ENCODE measurements around the gene TIMP2. TPM values are rescaled to one million over a fixed set of nuclear protein-coding genes. Genes with fewer than 3 reads are reported as not detected.

Gene TIMP2
- total and polyA plus RNA-seq, 2 of the 13 experiments (the other 11 are each of a cell fraction or from before 2014, with no cell fraction given) = 3.8 to 8.5 TPM

GRCh38 chr17:78970834-78971755 lies 45.9 kb upstream of the TIMP2 start (continued):
- TF ChIP-seq FOSL1 (CRISPR knock-in tag; IDR thresholded peaks at IDR 0.05; ENCODE audit: borderline replicate concordance) = no peak
- peak; percentile 70; the same call in 1 of the 2 replicates for TF ChIP-seq ZNF501 (CRISPR knock-in tag; IDR thresholded peaks at IDR 0.05)
- TF ChIP-seq SAFB2 (CRISPR knock-in tag; IDR thresholded peaks at IDR 0.05; ENCODE audit: borderline replicate concordance, low read depth) = peak; percentile 62; the same call in 1 of the 2 replicates
- peak; percentile 53; the same call in 1 of the 2 replicates for TF ChIP-seq NR0B2 (CRISPR knock-in tag; IDR thresholded peaks at IDR 0.05)
- peak; percentile 63 for TF ChIP-seq SALL1 (CRISPR knock-in tag; IDR thresholded peaks at IDR 0.05)

DNA sequence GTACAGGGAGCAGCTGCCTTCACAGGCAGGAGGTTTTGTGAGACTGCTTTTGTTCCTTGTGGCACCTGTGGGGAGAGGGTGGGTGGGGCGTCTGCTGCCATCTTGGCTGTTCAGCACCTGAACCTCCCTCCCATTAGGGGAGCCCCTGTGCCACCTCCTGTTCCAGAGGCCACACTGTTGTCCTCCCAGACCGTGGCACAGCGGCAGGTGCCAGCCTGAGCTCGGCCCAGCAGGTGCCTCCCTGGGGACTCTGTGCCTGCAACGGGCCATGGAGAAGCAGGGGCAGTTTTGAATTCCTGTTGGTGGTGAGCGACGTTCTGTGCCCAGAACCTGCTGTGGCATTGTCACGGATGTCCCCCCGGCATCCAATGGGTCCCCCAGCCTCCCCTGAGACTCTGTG lies 44.7 kb upstream of the TIMP2 start:
- FAIRE-seq (no peak), ATAC-seq (no peak), DNase-seq (ENCODE audit: low spot score) (no peak)
- Histone ChIP-seq H3K27ac (ENCODE audit: extremely low read length, insufficient read depth, low read length) (no peak overlapping the region), H3K36me3 (replicated peaks in 1 of 2; ENCODE audit: control insufficient read depth in 1 of 2, insufficient read depth in 2 of 2, low read length in 2 of 2) (peaks cover 6 to 26% of the 10 kb centered on the region in 2 experiments), H4K20me1 (ENCODE audit: insufficient read depth, low read length) (peaks cover 5% of the 10 kb centered on the region; the same call in 1 of the 2 replicates), H3K9me3 (ENCODE audit: low read length) (no peaks in the 10 kb centered on the region), H3K9ac (ENCODE audit: insufficient read depth, low read depth, low read length) (no peak overlapping the region), H3K4me1 (ENCODE audit: insufficient read depth, low read length) (peaks cover 36% of the 10 kb centered on the region), H3K4me3 (replicated peaks in 1 of 3; ENCODE audit: insufficient read depth in 1 of 3, low read depth in 2 of 3, low read length in 3 of 3) (no peak overlapping the region), H2AFZ (ENCODE audit: low read length) (no peak overlapping the region), H3K27me3 (ENCODE audit: control insufficient read depth in 1 of 2, insufficient read depth in 2 of 2, low read length in 2 of 2) (no peaks in the 10 kb centered on the region), H3K79me2 (ENCODE audit: insufficient read depth, low read length) (peaks cover 3% of the 10 kb centered on the region), H3K4me2 (ENCODE audit: low read depth, low read length) (no peak overlapping the region)
- intact Hi-C loops (cut with micrococcal nuclease; ENCODE audit: unreplicated experiment) (no loop called here), in situ Hi-C loops (cut with HindIII; ENCODE audit: extremely low pct_ligation_motif_present, low pct_unique_long_range_greater_than_20kb) (loop anchor here (5.0 kb wide), 1 partner anchor 88 kb away; no protein-coding TSS in a partner anchor)
- ChIA-PET POLR2A (interaction anchor here (2.9 kb wide), 1 partner anchor 10 kb away, joined by 20 read pairs; the partner anchor contains the start of gene LGALS3BP), CTCF (ENCODE audit: low intra/inter-chr PET ratio, low total read pairs) (interaction anchor here (3.0 kb wide), 1 partner anchor 104 kb away, joined by 35 read pairs; no protein-coding TSS in a partner anchor)
- WGBS (ENCODE audit: low lambda C conversion rate) = 94% methylated on average over 8 of the region's 9 CpGs
- no TSS peak for BruUV-seq (replicated peaks)
- TF ChIP-seq BCL6 (CRISPR knock-in tag; IDR thresholded peaks at IDR 0.05) (no peak), FOXP4 (CRISPR knock-in tag; IDR thresholded peaks at IDR 0.05) (no peak), POLR2A (IDR thresholded peaks at IDR 0.05; ENCODE audit: insufficient read depth in 1 of 2, low read depth in 2 of 2, low read length in 2 of 2) (peak in 1 of 2 experiments; percentile 37; a peak in 1 of 4 replicates), ZNF512B (CRISPR knock-in tag; IDR thresholded peaks at IDR 0.05; ENCODE audit: borderline replicate concordance) (no peak), ZC3H13 (CRISPR knock-in tag; IDR thresholded peaks at IDR 0.05) (peak; percentile 74; the same call in 1 of the 2 replicates), SNRNP70 (IDR thresholded peaks at IDR 0.05; ENCODE audit: low read depth, low read length) (no peak), AGO2 (optimal IDR thresholded peaks at IDR 0.05; ENCODE audit: low read depth, low read length) (peak; percentile 60), GABPA (IDR thresholded peaks at IDR 0.05; ENCODE audit: low read depth, low read length) (0 out of 2 replicates have a peak, but pooled peaks have one; percentile 8), GABPA (CRISPR knock-in tag; IDR thresholded peaks at IDR 0.05; ENCODE audit: low read depth) (no peak)
- TF ChIP-seq, protein P1, sequence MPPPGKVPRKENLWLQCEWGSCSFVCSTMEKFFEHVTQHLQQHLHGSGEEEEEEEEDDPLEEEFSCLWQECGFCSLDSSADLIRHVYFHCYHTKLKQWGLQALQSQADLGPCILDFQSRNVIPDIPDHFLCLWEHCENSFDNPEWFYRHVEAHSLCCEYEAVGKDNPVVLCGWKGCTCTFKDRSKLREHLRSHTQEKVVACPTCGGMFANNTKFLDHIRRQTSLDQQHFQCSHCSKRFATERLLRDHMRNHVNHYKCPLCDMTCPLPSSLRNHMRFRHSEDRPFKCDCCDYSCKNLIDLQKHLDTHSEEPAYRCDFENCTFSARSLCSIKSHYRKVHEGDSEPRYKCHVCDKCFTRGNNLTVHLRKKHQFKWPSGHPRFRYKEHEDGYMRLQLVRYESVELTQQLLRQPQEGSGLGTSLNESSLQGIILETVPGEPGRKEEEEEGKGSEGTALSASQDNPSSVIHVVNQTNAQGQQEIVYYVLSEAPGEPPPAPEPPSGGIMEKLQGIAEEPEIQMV (CRISPR knock-in tag; IDR thresholded peaks at IDR 0.05; ENCODE audit: low read depth) = no peak
